Activated gamma-delta T cell treated with anti-CD3 and anti-CD28 coated beads, Interleukin-2, amount 50 U/mL, for 16 hours (primary cell): ENCODE results near the gene LMNTD2.

Experiments
- DNase-seq: peaks from one replicate; pipeline ENCODE4 v3.0.0-alpha.2; 2020; ENCODE audit warnings: low read depth

Gene LMNTD2

GRCh38 chr11:567629-568292, 7.2 kb upstream of the LMNTD2 start:
- no peak for DNase-seq

GRCh38 chr11:567011-567628, 6.6 kb upstream of the LMNTD2 start:
- DNase-seq, result no peak

GRCh38 chr11:565921-566509, 5.5 kb upstream of the LMNTD2 start:
- DNase-seq, result no peak

GRCh38 chr11:563812-564578, 3.5 kb upstream of the LMNTD2 start:
- DNase-seq, result no peak

- DNase-seq, result no peak
These were observed 2.7 kb upstream of the LMNTD2 start for GRCh38 chr11:563066-563811.

GRCh38 chr11:562046-562645, 1.6 kb upstream of the LMNTD2 start:
- DNase-seq, result no peak

GRCh38 chr11:561148-562003, 838 bp upstream of the LMNTD2 start:
- DNase-seq, result no peak

GRCh38 chr11:559712-560304, 730 bp downstream of the LMNTD2 start:
- DNase-seq, result no peak

- no peak for DNase-seq
These were observed 1.4 kb downstream of the LMNTD2 start for GRCh38 chr11:559020-559620.

- DNase-seq, result no peak
These were observed 2.0 kb downstream of the LMNTD2 start for GRCh38 chr11:558503-558902.

GRCh38 chr11:557328-558132, 3.0 kb downstream of the LMNTD2 start:
- no peak for DNase-seq

GRCh38 chr11:556662-557256, 3.8 kb downstream of the LMNTD2 start:
- DNase-seq, result no peak

GRCh38 chr11:555780-556661, 4.5 kb downstream of the LMNTD2 start:
- DNase-seq, result no peak

GRCh38 chr11:555227-555779, 5.2 kb downstream of the LMNTD2 start:
- DNase-seq, result no peak

GRCh38 chr11:554428-555226, 5.9 kb downstream of the LMNTD2 start:
- DNase-seq, result peak; percentile 64

GRCh38 chr11:553988-554340, 6.6 kb downstream of the LMNTD2 start:
- DNase-seq, result no peak
